Activated T-cell treated with anti-CD3 and anti-CD28 coated beads, Interleukin-2, amount 50 U/mL, for 48 hours (primary cell): Measurements from ENCODE around the gene PLEKHA8.
A peak's percentile ranks its signal among the peaks of the same experiment; 100 is the strongest.

ENCODE experiments used
- DNase-seq, 2 experiments: peaks; one replicate each; pipeline ENCODE4 v3.0.0-alpha.2; 2020

The PLEKHA8 gene

GRCh38 chr7:30026229-30027064, 1.8 kb upstream of the PLEKHA8 start, which contains the start of gene FKBP14:
Gene FKBP14 (minus strand): TSS chr7:30026702. CDS start chr7:30026508, 194 bp downstream.
- DNase-seq, result peak; percentile 88 to 91

- DNase-seq, result no peak
Measured at GRCh38 chr7:30027065-30027456, 1.2 kb upstream of the PLEKHA8 start.

GRCh38 chr7:30027740-30028215, 434 bp upstream of the PLEKHA8 start:
- no peak for DNase-seq

GRCh38 chr7:30028749-30029635, 780 bp downstream of the PLEKHA8 start:
- DNase-seq, result no peak

GRCh38 chr7:30029696-30030095, 1.5 kb downstream of the PLEKHA8 start:
- DNase-seq, result no peak

GRCh38 chr7:30032310-30033125, 4.3 kb downstream of the PLEKHA8 start:
- no peak for DNase-seq

GRCh38 chr7:30034501-30034900, 6.3 kb downstream of the PLEKHA8 start:
- no peak for DNase-seq

- no peak for DNase-seq
Measured at GRCh38 chr7:30036220-30036619, 8.0 kb downstream of the PLEKHA8 start.

GRCh38 chr7:30038196-30038980, 10.2 kb downstream of the PLEKHA8 start:
- no peak for DNase-seq

GRCh38 chr7:30040938-30041337, 12.7 kb downstream of the PLEKHA8 start:
- DNase-seq, result no peak

GRCh38 chr7:30041526-30042269, 13.5 kb downstream of the PLEKHA8 start:
- DNase-seq, result no peak

GRCh38 chr7:30046127-30046770, 18.0 kb downstream of the PLEKHA8 start:
- DNase-seq, result no peak

- DNase-seq, result no peak
Measured at GRCh38 chr7:30047124-30047523, 18.9 kb downstream of the PLEKHA8 start.

GRCh38 chr7:30048582-30048981, 20.4 kb downstream of the PLEKHA8 start:
- DNase-seq, result no peak

GRCh38 chr7:30049173-30049572, 21.0 kb downstream of the PLEKHA8 start:
- DNase-seq, result no peak

GRCh38 chr7:30053068-30053467, 24.9 kb downstream of the PLEKHA8 start:
- DNase-seq, result no peak

- DNase-seq, result no peak
Measured at GRCh38 chr7:30057741-30058140, 29.5 kb downstream of the PLEKHA8 start.

GRCh38 chr7:30061786-30062185, 33.6 kb downstream of the PLEKHA8 start:
- DNase-seq, result peak; percentile 33 to 38

GRCh38 chr7:30062587-30062986, 34.4 kb downstream of the PLEKHA8 start:
- DNase-seq, result no peak

- DNase-seq, result no peak
Measured at GRCh38 chr7:30065746-30066145, 37.5 kb downstream of the PLEKHA8 start.

- DNase-seq, result no peak
Measured at GRCh38 chr7:30066687-30067086, 38.5 kb downstream of the PLEKHA8 start.
